Frontal cortex (tissue), 4 donors: ENCODE measurements around the gene TPRN. TPM values are rescaled to one million over a fixed set of nuclear protein-coding genes. Genes with fewer than 3 reads are reported as not detected.

Experiments used
- DNase-seq, 2 donors: peaks; one replicate each; pipeline ENCODE4 v3.0.0; 2012; ENCODE audit warnings: low spot score in 2 of 2
- FAIRE-seq: peaks from 2 replicates; lab custom pipeline; 2012; peaks lifted over from hg19 to GRCh38; lab: Jason Lieb, UNC
- total RNA-seq: library from RNA; depleted of rRNA; stranded (reverse); fragments of >200 nt; gene quantifications from one replicate; pipeline ENCODE4 v1.2.3, GENCODE V29; 2014
- donor health status: control.
- donor health status: control.
- donor health status: control.

The TPRN gene
- total RNA-seq, 1 donor from 2014 or later: 6.1 TPM

- FAIRE-seq (no peak), DNase-seq (no peak)
Measured at GRCh38 chr9:137179761-137180160, 20.8 kb downstream of the TPRN start.

GRCh38 chr9:137178939-137179630 is 21.5 kb downstream of the TPRN start:
- no peak for DNase-seq
- FAIRE-seq: no peak

- FAIRE-seq: no peak
- no peak for DNase-seq
Measured at GRCh38 chr9:137178201-137178938, 22.2 kb downstream of the TPRN start.

GRCh38 chr9:137176302-137177182 is 24.0 kb downstream of the TPRN start:
- no peak for FAIRE-seq
- DNase-seq: peak in 1 of 2 donors; percentile 79

GRCh38 chr9:137175345-137175961 is 25.1 kb downstream of the TPRN start:
- no peak for FAIRE-seq
- no peak for DNase-seq

GRCh38 chr9:137174722-137175293 is 25.7 kb downstream of the TPRN start:
- DNase-seq (no peak), FAIRE-seq (no peak)

- no peak for FAIRE-seq
Measured at GRCh38 chr9:137173796-137174664, 26.5 kb downstream of the TPRN start.

GRCh38 chr9:137172901-137173795 is 27.4 kb downstream of the TPRN start:
- DNase-seq (no peak), FAIRE-seq (no peak)

More at GRCh38 chr9:137173796-137174664, 26.5 kb downstream of the TPRN start:
- no peak for DNase-seq

- no peak for DNase-seq
- no peak for FAIRE-seq
Measured at GRCh38 chr9:137171149-137171900, 29.2 kb downstream of the TPRN start.

GRCh38 chr9:137170486-137171148 is 29.9 kb downstream of the TPRN start:
- no peak for FAIRE-seq
- DNase-seq: no peak

- no peak for DNase-seq
- FAIRE-seq: no peak
Measured at GRCh38 chr9:137169896-137170358, 30.6 kb downstream of the TPRN start, which contains the start of gene LRRC26. Gene LRRC26, minus strand, starts transcription at chr9:137170051. Its CDS starts 108 bp downstream, at chr9:137169943.

- DNase-seq (no peak), FAIRE-seq (no peak)
Measured at GRCh38 chr9:137168904-137169856, 31.4 kb downstream of the TPRN start.

- FAIRE-seq: no peak
Measured at GRCh38 chr9:137168573-137168903, 32.0 kb downstream of the TPRN start.

GRCh38 chr9:137167747-137168572 is 32.6 kb downstream of the TPRN start:
- DNase-seq (no peak), FAIRE-seq (no peak)

More at GRCh38 chr9:137168573-137168903, 32.0 kb downstream of the TPRN start:
- no peak for DNase-seq
